ENCODE results near the gene AUTS2.

Gene AUTS2

GRCh38 chr7:70097645-70098044, 499.4 kb downstream of the AUTS2 start:
- no peak overlapping the region for H3K4me3 ChIP-seq (ENCODE audit: low read depth, low read length)
- CTCF ChIA-PET: interaction anchor here (0.6 kb wide), 1 partner anchor 37 kb away, joined by 3 read pairs; no protein-coding TSS in a partner anchor
- H3K4me1 ChIP-seq (ENCODE audit: control insufficient read depth, insufficient read depth, low read length): peaks cover 35% of the 10 kb centered on the region
- POLR2A ChIA-PET: interaction anchor here (0.6 to 1.2 kb wide), 2 partner anchors 37 to 641 kb away, joined by 3 read pairs; no protein-coding TSS in a partner anchor
- no peaks in the 10 kb centered on the region for H3K36me3 ChIP-seq (ENCODE audit: control insufficient read depth in 2 of 2, insufficient read depth in 1 of 2, low read length in 2 of 2)
- H3K27ac ChIP-seq (ENCODE audit: extremely low read depth, low read depth, low read length): peak overlapping the region; percentile 74
- TF ChIP-seq ZNF621 (tag by site-specific recombination; IDR thresholded peaks at IDR 0.05): no peak
- no peak for TF ChIP-seq ZNF514 (tag by site-specific recombination; IDR thresholded peaks at IDR 0.05)
- TF ChIP-seq ZNF521 (tag by site-specific recombination; IDR thresholded peaks at IDR 0.05): no peak
- no peak for TF ChIP-seq KLF7 (tag by site-specific recombination; IDR thresholded peaks at IDR 0.05; ENCODE audit: borderline replicate concordance)
- TF ChIP-seq TCF7L2 (IDR thresholded peaks at IDR 0.05; ENCODE audit: borderline replicate concordance, low read depth, low read length): no peak
- peak; percentile 44 for TF ChIP-seq TRIM28 (IDR thresholded peaks at IDR 0.05; ENCODE audit: borderline replicate concordance, low read length)
- TF ChIP-seq EGR2 (tag by site-specific recombination; IDR thresholded peaks at IDR 0.05; ENCODE audit: low read depth): no peak
- TF ChIP-seq ZNF112 (tag by site-specific recombination; IDR thresholded peaks at IDR 0.05): no peak
- TF ChIP-seq ZSCAN4 (tag by site-specific recombination; IDR thresholded peaks at IDR 0.05): no peak
- no peak for TF ChIP-seq ZNF211 (tag by site-specific recombination; IDR thresholded peaks at IDR 0.05; ENCODE audit: low read depth)
- TF ChIP-seq SP2 (tag by site-specific recombination; IDR thresholded peaks at IDR 0.05): no peak
- no peak for TF ChIP-seq REST (tag by site-specific recombination; IDR thresholded peaks at IDR 0.05)
- peak; percentile 21; the same call in 1 of the 2 replicates for TF ChIP-seq ZBTB44 (tag by site-specific recombination; IDR thresholded peaks at IDR 0.05)
- no peak for TF ChIP-seq ZSCAN23 (tag by site-specific recombination; IDR thresholded peaks at IDR 0.05)
- H3K9me3 ChIP-seq (ENCODE audit: control insufficient read depth, insufficient read depth, low read depth, low read length): no peaks in the 10 kb centered on the region

GRCh38 chr7:70098133-70098561, 499.9 kb downstream of the AUTS2 start:
- Histone ChIP-seq H3K4me1 (ENCODE audit: control insufficient read depth, insufficient read depth, low read length) (peaks cover 31% of the 10 kb centered on the region), H3K36me3 (ENCODE audit: control insufficient read depth in 2 of 2, insufficient read depth in 1 of 2, low read length in 2 of 2) (no peaks in the 10 kb centered on the region), H3K27ac (ENCODE audit: extremely low read depth, low read depth, low read length) (peak overlapping the region; percentile 74), H3K4me3 (ENCODE audit: low read depth, low read length) (no peak overlapping the region), H3K9me3 (ENCODE audit: control insufficient read depth, insufficient read depth, low read depth, low read length) (no peaks in the 10 kb centered on the region)
- ChIA-PET POLR2A (interaction anchor here (1.2 kb wide), 1 partner anchor 36 kb away, joined by 3 read pairs; no protein-coding TSS in a partner anchor), CTCF (interaction anchor here (0.6 kb wide), 1 partner anchor 37 kb away, joined by 3 read pairs; no protein-coding TSS in a partner anchor)
- TF ChIP-seq ZNF404 (tag by site-specific recombination; IDR thresholded peaks at IDR 0.05) (no peak), ZSCAN5A (tag by site-specific recombination; IDR thresholded peaks at IDR 0.05) (no peak), KLF16 (tag by site-specific recombination; IDR thresholded peaks at IDR 0.05) (peak; percentile 64; the same call in 1 of the 2 replicates), ZSCAN23 (tag by site-specific recombination; IDR thresholded peaks at IDR 0.05) (no peak), INSM2 (tag by site-specific recombination; IDR thresholded peaks at IDR 0.05) (peak; percentile 82), ZBTB17 (tag by site-specific recombination; IDR thresholded peaks at IDR 0.05) (peak; percentile 42; the same call in 1 of the 2 replicates), KLF10 (tag by site-specific recombination; IDR thresholded peaks at IDR 0.05) (peak; percentile 85), ZNF548 (tag by site-specific recombination; IDR thresholded peaks at IDR 0.05) (no peak), HIC1 (tag by site-specific recombination; IDR thresholded peaks at IDR 0.05) (peak; percentile 87), ZNF473 (tag by site-specific recombination; IDR thresholded peaks at IDR 0.05) (no peak)
